Measurements from ENCODE around the gene SCTR.
"Not testable (repeated sequence)": the region's sequence is repeated elsewhere in the genome, so short reads cannot be mapped to it uniquely, and the experiment has no call there.

SCTR gene

DNA sequence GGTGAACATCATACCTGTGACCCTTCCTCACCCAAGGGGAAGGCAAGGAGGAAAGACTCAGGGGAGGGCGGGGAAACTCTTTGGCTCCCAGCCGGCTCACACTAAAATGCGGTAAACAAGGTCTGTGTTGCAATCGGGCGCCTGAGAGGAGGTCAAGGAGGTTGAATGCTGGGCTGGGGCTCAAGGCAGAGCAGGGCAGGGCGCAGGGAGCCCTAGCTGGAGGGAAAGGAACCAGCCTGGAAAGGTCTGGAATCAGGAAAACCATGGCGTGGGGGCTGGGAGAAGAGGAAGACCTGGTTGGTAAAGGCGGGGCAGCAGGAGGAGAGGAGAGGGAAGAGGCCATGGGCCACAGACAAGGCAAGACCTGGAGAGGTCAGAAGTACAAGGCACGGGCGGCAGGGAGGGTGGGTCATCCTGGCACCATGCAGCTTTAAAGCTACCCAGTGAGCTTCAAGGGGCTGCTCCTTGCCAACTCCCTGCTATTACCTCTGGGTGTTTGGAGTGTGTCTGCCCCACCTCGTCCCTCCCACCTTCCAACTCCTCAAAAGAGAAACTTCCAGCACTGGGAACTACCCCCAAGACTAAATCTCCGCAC is 97.4 kb downstream of the SCTR start:
- DNase-seq, result no peak

DNA sequence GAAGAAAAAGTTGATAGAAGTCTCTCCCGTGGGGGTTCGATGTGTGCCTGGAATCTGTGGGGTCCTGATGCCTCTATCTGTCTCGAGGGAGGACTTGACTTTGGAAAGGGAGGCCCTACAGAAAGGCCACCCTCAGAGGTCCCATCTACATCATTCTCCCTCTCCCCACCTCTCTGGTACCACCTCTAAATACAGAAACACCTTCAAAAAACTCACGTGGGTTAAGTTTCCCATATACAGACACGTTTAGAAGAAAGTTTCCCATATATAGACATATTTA is 97.9 kb downstream of the SCTR start:
- DNase-seq, result no peak

DNA sequence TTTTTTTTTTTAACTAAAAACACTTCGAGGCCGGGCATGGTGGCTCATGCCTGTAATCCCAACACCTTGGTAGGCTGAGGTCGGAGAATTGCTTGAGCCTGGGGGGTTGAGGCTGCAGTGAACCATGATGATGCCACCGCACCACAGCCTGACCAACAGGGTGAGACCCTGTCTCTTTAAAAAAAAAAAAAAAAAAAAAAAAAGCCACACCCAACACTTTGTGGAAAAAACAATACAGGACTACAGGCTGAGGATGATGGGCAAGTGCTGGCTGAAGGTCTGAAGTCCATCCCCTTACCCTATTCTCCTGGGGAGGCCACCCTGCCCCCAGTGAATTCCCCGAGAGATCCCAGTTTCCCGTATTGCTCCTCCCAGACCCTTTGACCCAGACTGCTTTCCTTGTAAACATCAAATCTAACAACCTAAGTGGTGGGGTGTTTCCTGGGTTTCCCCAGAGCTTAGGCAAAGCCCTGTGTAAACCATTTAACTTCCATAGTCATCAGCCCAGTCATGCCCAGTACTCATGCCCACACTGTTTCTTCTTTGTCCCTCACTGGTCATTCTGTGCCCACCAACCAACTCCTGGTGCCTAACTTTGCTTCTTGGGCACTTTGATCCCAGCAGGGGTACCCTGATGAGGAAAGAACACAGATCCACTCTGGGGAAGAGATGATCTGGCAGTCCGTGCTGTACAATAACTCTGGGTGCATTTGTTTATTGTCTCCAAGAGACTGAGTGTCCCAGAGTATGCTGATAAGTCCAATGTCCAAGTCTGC is 98.5 kb downstream of the SCTR start:
- DNase-seq, result no peak

DNA sequence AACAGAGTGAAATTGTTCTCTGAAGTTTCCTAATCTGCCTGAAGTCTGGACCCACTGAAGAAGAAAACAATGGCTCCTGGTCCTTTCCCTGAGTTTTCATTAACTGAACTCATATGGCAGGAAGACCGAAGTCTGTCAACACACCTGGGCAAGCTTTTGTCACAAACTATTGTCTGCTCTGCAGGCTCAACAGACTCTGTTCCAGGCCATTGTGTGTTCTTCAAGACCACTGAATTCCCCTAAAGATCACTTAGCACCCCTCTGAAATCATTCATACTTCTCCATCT is 99.2 kb downstream of the SCTR start:
- no peak for DNase-seq

DNA sequence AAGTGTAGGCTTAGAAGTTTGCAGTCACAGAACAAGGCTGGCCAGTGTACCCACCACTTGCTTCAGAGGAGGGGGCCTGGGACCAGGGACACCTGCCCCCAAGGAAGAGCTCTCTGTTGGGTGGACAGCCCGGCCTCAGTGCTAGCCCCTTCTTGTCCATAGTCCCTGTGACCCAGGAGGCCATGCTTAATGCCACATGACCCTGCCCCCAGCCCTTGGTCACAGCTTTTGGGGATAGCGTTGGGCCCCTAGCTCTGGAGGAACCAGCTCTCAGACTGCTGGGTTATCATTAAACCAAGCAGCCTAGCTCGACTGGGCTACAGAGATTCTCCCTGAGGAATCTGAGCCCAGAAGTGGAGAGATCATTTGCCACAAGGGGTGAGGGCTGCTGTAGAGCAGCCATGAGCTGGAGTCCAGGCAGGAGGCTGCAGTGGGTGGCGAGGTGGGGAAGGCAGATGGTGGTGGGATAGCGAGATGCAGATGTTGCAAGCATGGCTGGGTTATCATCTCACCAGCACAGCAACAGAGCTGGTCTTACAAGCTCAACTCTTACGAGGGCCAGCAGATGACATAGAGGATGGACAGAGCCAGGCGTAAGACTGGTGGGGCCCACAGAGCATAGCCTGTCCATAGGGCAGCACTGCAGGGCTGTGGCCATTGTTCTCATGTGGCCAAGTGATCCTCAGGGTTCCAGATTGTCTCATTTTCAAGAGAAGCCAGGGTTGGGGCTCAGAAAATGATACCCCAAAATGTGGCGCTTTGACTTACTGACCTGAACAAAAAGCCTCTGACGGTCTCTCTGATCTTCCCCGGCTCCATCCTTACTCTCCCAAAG is 99.8 kb downstream of the SCTR start:
- no peak for DNase-seq

DNA sequence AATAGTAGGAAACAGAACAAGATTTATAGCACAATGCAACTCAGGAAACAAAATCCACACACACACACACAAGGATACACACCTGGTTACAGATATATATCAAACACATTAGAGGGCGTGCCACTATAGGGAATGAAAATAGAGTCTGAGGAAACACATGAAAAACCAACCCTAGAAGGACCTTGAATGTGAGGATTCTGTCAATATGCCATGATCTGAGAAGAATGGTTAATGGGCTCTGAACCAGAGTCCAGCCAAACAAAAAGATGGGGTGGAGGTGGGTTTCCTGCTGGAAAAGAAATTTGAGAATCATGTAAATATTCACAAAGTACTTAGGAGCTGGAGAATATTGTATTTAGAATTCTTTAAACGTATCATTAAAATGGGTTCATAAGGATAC is 100.5 kb downstream of the SCTR start:
- DNase-seq, result no peak

DNA sequence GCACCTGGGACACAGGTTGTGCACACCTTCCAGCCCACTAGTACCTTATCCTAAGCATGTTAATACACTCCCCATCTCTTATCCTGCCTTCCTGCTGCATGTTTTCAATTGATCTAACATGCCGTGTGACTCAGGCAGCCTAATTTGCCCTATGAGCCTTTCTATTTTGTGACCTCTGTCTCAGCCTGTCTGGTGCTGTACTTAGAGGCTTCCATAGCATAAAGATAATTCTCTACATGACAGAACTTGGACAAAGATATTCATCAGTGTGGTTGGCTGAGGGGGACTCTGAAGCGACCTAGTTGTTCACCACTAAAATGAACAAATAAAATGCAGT is 101.2 kb downstream of the SCTR start:
- no peak for DNase-seq

DNA sequence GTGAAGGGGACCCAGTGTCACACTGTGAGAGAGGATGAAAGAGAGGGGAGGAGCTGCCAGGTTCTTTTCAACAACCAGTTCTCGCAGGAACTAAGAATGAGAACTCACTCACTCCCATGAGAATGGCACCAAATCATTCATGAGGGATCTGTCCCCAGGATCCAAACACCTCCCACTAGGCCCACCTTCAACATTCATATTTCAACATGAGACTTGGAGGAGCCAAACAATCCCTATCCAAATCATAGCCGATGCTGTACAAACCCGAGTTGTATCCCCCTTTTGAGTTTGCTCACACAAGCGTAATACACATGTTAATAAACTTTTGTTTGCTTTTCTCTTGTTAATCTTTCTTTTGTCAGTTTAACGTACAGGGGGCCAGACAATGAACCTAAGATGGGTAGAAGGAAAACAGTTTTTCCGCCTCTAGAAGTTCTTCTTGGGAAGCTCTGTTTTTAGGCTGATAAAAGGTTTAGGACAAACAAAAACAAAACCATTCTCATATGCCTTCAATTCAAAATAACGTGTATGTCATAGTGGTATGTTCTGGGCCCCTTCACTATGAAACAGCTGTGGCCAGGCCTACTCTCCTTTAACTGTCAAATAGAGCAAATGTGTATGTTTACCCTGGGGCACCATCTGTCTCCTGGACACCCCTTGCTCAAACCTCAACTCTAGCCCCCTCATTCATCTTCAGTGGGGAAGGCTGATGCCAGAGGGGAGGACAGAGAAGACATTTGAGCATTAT is 101.7 kb downstream of the SCTR start:
- no peak for DNase-seq

DNA sequence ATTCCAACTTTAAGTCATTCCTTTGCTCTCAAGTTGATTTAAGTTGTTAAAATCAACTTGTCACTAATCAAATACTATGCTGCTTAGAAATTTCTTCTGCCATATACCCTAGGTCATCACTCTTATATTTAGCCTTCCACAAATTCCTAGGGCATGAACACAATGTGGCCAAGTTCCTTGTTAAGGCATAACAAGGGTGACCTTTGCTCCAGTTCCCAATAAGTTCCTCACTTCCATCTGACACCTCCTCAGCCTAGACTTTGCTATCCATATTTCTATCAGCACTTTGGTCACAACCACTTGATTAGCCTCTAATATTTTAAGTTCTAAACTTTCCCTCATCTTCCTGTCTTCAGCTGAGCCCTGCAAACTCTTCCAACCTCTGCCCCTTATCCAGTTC is 102.5 kb downstream of the SCTR start:
- DNase-seq, result no peak

DNA sequence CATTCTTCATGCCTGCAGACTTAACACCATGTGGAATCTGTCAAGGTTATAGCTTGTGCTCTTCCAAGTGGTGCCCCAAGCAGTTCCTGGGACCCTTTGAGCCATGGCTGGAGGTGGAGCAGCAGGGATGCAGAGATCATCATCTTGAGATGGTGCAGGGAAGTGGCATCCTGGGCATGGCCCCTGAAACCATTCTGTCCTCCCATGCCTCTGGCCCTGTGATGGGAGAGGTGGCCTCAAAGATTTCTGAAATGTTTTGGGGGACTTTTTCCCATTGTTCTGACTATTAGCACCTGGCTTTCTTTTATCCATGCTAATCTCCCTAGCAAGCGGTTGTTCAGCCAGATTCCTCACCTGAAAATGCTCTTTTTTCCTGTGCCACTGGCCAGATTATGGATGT is 103.0 kb downstream of the SCTR start:
- no peak for DNase-seq

DNA sequence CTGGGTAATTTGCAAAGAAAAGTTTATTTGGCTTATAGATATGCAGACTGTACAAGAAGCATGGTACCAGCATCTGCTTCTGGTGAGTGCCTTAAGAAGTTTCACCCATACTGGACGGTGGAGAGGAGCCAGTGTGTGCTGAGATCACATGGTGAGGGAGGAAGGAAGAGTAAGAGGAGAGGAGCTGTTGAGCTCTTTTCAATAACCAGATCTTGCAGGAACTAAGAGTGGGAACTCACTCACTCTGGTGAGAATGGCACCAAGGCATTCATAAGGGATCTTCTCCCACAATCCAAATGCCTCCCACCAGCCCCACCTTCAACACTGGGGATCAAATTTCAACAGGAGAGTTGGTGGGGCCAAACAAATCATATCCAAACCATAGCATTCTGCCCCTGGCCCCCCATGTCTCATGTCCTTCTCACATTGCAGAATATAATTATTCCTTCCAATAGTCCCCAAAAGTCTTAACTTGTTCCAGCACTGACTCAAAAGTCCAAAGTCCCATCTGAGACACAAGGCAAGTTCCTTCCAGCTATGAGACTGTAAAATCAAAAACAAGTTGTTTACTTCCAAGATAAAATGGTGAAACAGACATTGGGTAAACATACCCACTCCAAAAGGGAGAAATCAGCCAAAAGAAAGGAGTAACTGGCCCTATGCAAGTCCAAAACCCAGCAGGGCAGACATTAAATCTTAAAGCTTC is 104.3 kb downstream of the SCTR start:
- no peak for DNase-seq

DNA sequence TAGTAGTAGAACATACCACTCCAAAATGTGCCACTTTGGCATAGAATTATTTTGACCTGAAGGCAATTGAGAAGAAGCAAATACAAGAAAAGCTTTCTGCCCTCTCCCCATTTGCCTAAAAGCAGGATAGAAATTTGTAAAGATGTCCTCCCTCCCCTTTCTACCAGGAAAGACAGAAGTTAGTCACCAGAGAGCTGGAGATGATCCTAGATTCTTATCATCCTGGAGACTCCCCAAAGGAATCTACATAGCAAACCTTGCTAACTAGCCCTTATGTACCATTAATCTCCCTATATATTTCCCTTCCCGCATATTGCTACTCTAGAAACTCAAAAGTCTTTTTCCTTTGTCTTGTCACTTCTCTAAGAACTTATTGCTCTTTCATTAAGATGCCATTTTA is 105.2 kb downstream of the SCTR start:
- DNase-seq, result no peak

DNA sequence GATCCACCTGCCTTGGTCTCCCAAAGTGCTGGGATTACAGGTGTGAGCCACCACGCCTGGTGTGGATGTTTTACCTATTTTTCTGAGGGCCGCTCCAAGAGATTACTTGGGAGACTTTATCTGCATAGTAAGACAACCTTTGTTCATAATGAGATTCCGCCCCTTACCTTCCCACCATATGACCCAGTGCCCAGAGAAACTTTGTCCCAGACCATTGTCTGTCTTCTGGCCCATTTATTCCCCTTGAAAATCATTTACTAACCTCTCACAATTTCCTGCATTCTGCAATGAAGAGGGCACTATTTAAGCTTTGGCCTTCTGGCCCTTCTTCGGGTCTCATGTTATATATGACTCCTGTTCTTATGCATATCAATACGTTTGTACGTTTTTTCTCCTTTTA is 106.4 kb downstream of the SCTR start:
- no peak for DNase-seq

DNA sequence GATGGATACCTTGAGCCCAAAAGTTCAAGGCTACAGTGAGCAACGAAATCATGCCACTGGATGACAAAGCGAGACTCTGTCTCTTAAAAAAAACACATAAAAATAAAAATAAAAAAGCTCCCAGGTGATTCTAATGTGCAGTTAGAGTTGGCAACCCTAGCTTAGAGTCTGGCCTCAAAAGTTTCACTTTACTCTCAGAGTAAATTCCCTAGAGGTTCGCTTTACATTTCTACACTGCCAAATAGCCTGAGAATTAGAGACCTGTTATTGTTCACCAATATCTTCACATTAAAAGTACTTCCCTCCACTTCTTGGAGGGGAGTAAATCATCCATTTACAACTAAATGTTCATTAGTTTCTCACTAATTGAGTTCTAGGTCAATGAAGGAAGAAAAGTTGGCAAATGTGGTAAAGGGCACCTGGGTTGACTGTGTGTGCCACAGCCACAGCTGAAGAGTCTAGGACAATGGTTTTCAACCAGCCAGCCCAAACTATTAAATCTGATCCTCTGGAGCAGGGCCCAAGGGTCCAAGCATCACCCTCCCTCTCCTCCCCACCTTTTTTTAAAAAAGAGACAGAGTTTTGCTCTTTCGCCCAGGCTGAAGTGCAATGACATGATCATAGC is 107.9 kb downstream of the SCTR start:
- DNase-seq, result no peak

DNA sequence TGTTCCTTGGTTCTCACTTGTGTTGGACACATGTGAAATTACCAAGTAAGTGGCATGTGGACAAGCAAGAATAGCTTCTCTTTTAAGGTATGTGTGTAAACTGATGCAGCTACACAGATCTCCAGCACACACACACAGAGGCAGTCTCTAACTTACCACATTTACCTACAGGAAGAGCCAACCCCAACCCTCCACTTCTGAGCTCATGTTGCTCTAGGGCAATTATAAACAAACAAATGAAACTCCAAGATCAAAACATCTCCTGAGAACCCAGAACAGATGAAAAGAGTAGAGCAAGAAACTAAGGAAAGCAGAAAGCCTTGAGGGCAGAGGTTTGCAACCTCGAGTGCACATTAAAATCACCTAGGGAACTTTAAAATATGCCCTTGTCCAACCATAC is 108.7 kb downstream of the SCTR start:
- DNase-seq, result no peak

DNA sequence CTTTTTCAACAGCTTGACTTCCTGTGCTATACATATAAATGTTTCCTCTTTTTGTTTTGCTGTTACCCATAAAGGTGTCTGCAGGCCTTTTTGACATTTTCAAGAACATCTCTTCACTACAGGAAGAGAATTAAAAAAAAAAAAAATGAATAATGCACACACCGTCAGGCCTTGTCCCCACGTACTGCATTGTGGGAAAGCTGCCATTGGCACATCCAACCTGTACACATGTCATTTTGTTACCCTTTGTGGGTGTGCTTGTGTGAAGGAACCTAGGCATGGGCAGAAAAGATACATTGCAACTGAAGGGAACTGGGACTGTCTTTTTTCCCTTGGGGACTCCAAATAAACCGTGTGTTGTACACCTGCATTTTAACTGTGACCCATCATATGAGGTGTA is 109.4 kb downstream of the SCTR start:
- no peak for DNase-seq

DNA sequence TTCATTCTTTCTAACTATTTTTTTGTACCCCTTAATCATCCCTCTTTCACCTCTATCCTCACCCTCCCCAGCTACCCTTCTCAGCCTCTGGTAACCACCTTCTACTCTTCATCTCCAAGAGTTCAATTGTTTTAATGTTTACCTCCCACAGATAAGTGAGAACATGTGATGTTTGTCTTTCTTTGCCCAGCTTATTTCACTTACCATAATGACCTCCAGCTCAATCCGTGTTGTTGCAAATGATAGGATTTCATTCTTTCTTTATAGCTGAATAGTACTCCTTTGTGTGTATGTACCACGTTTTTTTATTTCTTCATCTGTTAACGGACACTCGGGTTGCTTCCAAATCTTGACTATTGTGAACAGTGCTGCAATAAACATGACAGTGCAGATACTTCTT is 114.8 kb downstream of the SCTR start:
- no peak for DNase-seq

DNA sequence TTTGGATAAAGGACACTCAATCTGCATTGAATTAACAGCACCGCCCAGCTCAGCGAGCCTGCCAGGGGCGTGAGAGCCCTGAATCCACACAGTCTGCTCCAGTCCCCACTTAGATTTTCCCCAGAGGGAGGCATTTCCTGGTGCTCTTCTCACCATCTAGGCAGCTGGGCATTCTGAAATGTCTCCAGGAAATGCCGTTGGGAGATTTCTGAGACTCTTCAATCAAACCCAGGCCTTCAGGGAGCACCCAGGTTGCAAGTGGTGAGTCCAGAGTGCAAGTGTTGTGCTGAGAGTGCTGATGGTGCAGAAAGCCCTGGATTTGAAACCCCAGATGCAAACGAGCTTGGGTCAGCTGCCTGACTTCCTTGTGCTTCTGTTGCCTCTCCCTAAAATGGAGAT is 116.1 kb downstream of the SCTR start:
- no peak for DNase-seq

DNA sequence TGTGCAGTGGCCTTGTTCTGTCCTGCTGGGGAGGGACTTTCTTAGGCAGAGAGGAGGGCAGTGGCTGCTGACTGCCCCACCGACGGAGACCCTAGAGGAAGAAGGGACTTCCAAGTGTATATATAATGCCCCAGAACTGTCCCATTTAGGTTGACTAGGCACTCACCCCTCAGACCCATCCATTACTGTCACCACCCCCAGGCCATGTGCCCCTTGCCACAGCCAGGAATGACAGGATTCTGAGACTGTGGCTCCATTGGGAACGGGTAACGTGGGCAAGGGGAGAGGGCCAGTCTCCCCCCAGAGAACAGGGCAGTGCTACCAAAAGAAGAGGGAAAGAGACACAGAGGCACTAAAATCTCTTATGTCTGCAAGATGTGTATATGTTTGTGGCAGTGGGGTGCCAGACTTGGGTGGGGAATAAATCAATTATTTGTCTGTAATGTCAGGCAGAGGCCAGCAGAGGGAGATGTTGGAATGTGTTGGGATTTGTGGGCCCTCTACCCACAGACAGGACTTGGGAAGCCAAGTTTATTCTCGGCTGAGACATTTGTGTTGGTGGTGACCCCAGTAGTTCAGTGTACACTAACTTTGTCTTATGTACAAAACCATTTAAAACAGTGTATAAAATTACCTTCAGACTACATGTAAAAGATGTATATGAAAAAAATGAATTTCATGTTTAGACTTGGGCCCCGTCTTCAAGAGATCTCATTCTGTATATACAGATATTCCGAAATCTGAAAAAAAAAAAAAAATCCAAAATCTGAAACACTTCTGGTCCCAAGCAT is 116.7 kb downstream of the SCTR start:
- peak; percentile 31 for DNase-seq

DNA sequence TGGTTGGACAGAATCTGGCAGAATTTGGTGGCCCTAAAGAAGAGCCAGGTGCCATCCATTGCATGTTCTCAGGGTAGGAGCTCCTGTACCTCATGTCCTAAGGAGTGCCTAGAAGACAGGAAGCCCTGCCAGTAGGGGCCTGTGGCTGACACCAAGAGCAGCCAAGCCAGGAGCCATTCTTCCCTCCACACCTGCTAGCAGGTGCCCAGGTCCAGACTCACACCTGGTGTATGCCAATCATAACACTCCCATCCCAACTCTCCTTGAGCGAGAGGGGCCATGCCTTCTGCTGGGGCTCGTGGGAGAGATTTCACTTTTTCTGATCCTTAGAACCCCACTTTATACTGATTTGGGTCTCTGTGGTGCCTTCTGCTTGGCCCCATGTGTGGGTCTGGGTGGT is 119.1 kb downstream of the SCTR start:
- no peak for DNase-seq

DNA sequence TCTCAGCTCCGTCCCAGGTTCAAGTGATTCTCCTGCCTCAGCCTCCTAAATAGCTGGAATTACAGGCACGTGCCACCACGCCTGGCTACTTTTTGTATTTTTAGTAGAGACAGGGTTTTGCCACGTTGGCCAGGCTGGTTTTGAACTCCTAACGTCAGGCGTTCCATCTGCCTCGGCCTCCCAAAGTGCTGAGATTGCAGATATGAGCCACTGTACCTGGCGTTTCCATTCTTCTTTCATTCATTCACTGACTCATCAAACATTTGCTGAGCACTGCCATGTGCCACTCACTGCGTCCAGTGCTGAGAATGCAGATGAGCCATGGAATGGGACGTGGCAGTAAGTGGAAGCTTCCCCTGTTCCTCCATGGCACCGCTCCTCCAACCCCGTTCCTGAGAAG is 120.7 kb downstream of the SCTR start:
- DNase-seq, result not testable (repeated sequence)
